Neural crest cell (in vitro differentiated cells): ENCODE data around the gene RGS4. TPM values are rescaled to one million over a fixed set of nuclear protein-coding genes. Genes with fewer than 3 reads are reported as not detected.
"Not testable (repeated sequence)": the region's sequence is repeated elsewhere in the genome, so short reads cannot be mapped to it uniquely, and the experiment has no call there.

Experiments
- DNase-seq: peaks from one replicate; pipeline ENCODE4 v3.0.0; 2021; ENCODE audit warnings: low read depth, mixed read lengths, low spot score
- H3K27ac Mint-ChIP-seq: one replicate; pipeline ENCODE4 v1.8.0; 2021; ENCODE audit warnings: mild to moderate bottlenecking, mixed read lengths; ENCODE audit not compliant: unreplicated experiment
- H3K27me3 Mint-ChIP-seq: 2 replicates; pipeline ENCODE4 v1.8.0; 2021; ENCODE audit warnings: low read depth, mild to moderate bottlenecking, mixed read lengths
- H3K36me3 Mint-ChIP-seq: 2 replicates; pipeline ENCODE4 v1.8.0; 2021; ENCODE audit warnings: low read depth, mild to moderate bottlenecking, mixed read lengths
- H3K4me1 Mint-ChIP-seq: 2 replicates; pipeline ENCODE4 v1.8.0; 2021; ENCODE audit warnings: mixed read lengths
- H3K4me3 Mint-ChIP-seq: one replicate; pipeline ENCODE4 v1.8.0; 2021; ENCODE audit warnings: mild to moderate bottlenecking, mixed read lengths
- H3K9me3 Mint-ChIP-seq: 2 replicates; pipeline ENCODE4 v1.8.0; 2021; ENCODE audit warnings: mixed read lengths
- CTCF ChIP-seq: fragments of 200-600 bp; sonication (generic); conservative IDR thresholded peaks from 2 replicates; pipeline ENCODE4 v1.5.0; 2021; ENCODE audit warnings: antibody characterized with exemption, mild to moderate bottlenecking
- total RNA-seq: library from RNA; stranded (reverse); gene quantifications from 2 replicates; pipeline ENCODE4 v1.2.1, GENCODE V29; 2021

RGS4 gene
- total RNA-seq, 1 donor from 2014 or later, result 0.75 TPM

- Mint-ChIP-seq H3K4me3 (no peak overlapping the region), H3K4me1 (no peaks in the 10 kb centered on the region), H3K27ac (no peak overlapping the region), H3K36me3 (no peaks in the 10 kb centered on the region), H3K27me3 (no peaks in the 10 kb centered on the region), H3K9me3 (no peaks in the 10 kb centered on the region)
- DNase-seq, result no peak
- TF ChIP-seq CTCF, result no peak
Measured at GRCh38 chr1:163082971-163083370, 13.8 kb downstream of the RGS4 start.

DNA sequence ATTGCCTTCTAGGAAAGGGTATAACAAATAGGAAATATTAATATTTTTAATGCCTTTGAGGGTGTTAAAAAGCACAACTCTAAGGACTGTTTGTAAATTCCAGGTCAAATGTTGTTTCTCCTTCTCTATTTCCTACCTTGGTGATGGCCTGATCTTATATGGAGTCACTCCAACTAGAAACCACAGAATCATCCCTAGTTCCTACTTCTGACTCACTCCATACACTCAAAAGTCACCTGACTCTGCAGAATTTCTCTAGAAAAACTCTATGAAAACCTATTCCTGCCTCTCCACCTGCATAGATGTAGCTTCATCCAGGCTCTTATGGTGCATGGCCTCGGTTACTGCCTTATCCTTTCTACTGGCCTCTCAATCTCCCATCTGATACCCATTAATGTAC lies 14.5 kb downstream of the RGS4 start:
- DNase-seq, result no peak
- Mint-ChIP-seq H3K27me3 (no peaks in the 10 kb centered on the region), H3K4me1 (no peaks in the 10 kb centered on the region), H3K27ac (no peak overlapping the region), H3K36me3 (no peaks in the 10 kb centered on the region), H3K4me3 (no peak overlapping the region), H3K9me3 (no peaks in the 10 kb centered on the region)
- TF ChIP-seq CTCF, result no peak

DNA sequence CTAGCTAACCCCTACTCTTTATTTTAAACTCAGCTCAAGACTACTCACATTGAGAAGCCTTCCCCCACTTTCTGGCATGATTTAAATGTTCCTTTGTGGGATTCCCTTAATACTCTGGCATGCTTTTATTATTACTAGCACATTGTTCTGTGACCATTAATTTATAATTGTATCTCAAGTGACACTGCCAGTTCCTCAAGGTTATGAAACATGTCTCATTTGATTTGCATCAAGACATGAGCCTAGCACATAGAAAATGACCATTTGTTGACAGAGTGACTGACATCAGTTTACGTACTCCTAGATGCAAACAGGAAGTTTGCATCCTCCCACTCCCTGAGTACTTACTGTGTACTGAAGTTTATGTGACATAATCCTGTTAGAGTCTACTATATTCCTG lies 15.2 kb downstream of the RGS4 start:
- TF ChIP-seq CTCF, result no peak
- no peaks in the 10 kb centered on the region for H3K4me1 Mint-ChIP-seq
- no peaks in the 10 kb centered on the region for H3K9me3 Mint-ChIP-seq
- no peaks in the 10 kb centered on the region for H3K36me3 Mint-ChIP-seq
- H3K4me3 Mint-ChIP-seq, result no peak overlapping the region
- H3K27ac Mint-ChIP-seq, result no peak overlapping the region
- DNase-seq, result no peak
- H3K27me3 Mint-ChIP-seq, result no peaks in the 10 kb centered on the region

- H3K27ac Mint-ChIP-seq, result no peak overlapping the region
- DNase-seq, result no peak
- H3K4me3 Mint-ChIP-seq, result no peak overlapping the region
- no peaks in the 10 kb centered on the region for H3K36me3 Mint-ChIP-seq
- no peaks in the 10 kb centered on the region for H3K9me3 Mint-ChIP-seq
- no peaks in the 10 kb centered on the region for H3K27me3 Mint-ChIP-seq
- H3K4me1 Mint-ChIP-seq, result no peaks in the 10 kb centered on the region
- TF ChIP-seq CTCF, result no peak
Measured at GRCh38 chr1:163085041-163085903, 16.1 kb downstream of the RGS4 start.

- no peak overlapping the region for H3K27ac Mint-ChIP-seq
- TF ChIP-seq CTCF, result no peak
- no peaks in the 10 kb centered on the region for H3K9me3 Mint-ChIP-seq
- DNase-seq, result no peak
- H3K36me3 Mint-ChIP-seq, result no peaks in the 10 kb centered on the region
- no peak overlapping the region for H3K4me3 Mint-ChIP-seq
- H3K4me1 Mint-ChIP-seq, result no peaks in the 10 kb centered on the region
- no peaks in the 10 kb centered on the region for H3K27me3 Mint-ChIP-seq
Measured at GRCh38 chr1:163085904-163086268, 16.7 kb downstream of the RGS4 start.

GRCh38 chr1:163089117-163089516 lies 20.0 kb downstream of the RGS4 start:
- not testable (repeated sequence) for H3K9me3 Mint-ChIP-seq, H3K4me1 Mint-ChIP-seq

More at GRCh38 chr1:163089117-163089516, 20.0 kb downstream of the RGS4 start:
- not testable (repeated sequence) for H3K4me3 Mint-ChIP-seq, H3K27me3 Mint-ChIP-seq, H3K36me3 Mint-ChIP-seq, DNase-seq, H3K27ac Mint-ChIP-seq
